K562 (cell line): ENCODE results near the gene GLTP. TPM values are rescaled to one million over a fixed set of nuclear protein-coding genes. Genes with fewer than 3 reads are reported as not detected.

Experiments used
- BRF1 ChIP-seq: IDR thresholded peaks from 3 replicates; pipeline ENCODE4 v1.6.1; 2011; ENCODE audit warnings: borderline replicate concordance, mild to moderate bottlenecking; ENCODE audit not compliant: insufficient read length; ENCODE audit errors: extremely low read depth
- CCAR2 ChIP-seq: fragments of 200-400 bp; formaldehyde crosslinking; IDR thresholded peaks from 2 replicates; pipeline ENCODE4 v1.6.1; 2017; ENCODE audit warnings: mild to moderate bottlenecking, low read depth, low read length
- CHCHD3 ChIP-seq: fragments of 250-450 bp; sonication (Bioruptor Pico); IDR thresholded peaks from 2 replicates; pipeline ENCODE4 v2.1.2; 2022; ENCODE audit warnings: mild to moderate bottlenecking
- E2F4 ChIP-seq: sonication (generic); formaldehyde crosslinking; IDR thresholded peaks from 2 replicates; pipeline ENCODE4 v1.8.0; 2022; ENCODE audit warnings: mild to moderate bottlenecking, low read depth, missing genetic modification reagents
- ETS2 ChIP-seq: IDR thresholded peaks from 2 replicates; pipeline ENCODE4 v1.6.1; 2016; ENCODE audit warnings: borderline replicate concordance, missing genetic modification characterization, mild to moderate bottlenecking, moderate library complexity, missing compliant biosample characterization; ENCODE audit not compliant: poor library complexity, severe bottlenecking
- FOXJ3 ChIP-seq: sonication (generic); formaldehyde crosslinking; IDR thresholded peaks from 2 replicates; pipeline ENCODE4 v1.4.0; 2020; ENCODE audit warnings: mild to moderate bottlenecking, missing genetic modification reagents
- HNRNPL ChIP-seq: fragments of 200-400 bp; formaldehyde crosslinking; IDR thresholded peaks from 2 replicates; pipeline ENCODE4 v1.6.1; 2017; ENCODE audit warnings: low read depth, mild to moderate bottlenecking, low read length
- HOXB6 ChIP-seq: fragments of 250-450 bp; sonication (Bioruptor Pico); IDR thresholded peaks from 2 replicates; pipeline ENCODE4 v1.5.1; 2022; ENCODE audit warnings: mild to moderate bottlenecking, borderline replicate concordance
- ILF3 ChIP-seq: fragments of 450-650 bp; IDR thresholded peaks from 2 replicates; pipeline ENCODE4 v1.6.1; 2018; ENCODE audit warnings: antibody characterized with exemption, mild to moderate bottlenecking, moderate library complexity, borderline replicate concordance
- JUN ChIP-seq, 2 experiments: sonication (generic) in 1 of 2; formaldehyde crosslinking in 1 of 2; IDR thresholded peaks; 2 replicates each; pipeline versions ENCODE4 v1.6.1 to v1.8.0; 2012 to 2022; ENCODE audit warnings: borderline replicate concordance in 2 of 2, mild to moderate bottlenecking in 2 of 2, improper control_type of control experiment in 1 of 2, low read depth in 1 of 2, low read length in 1 of 2, missing genetic modification reagents in 1 of 2
- KHSRP ChIP-seq: fragments of 450-650 bp; IDR thresholded peaks from 2 replicates; pipeline ENCODE4 v1.6.1; 2017
- KLF16 ChIP-seq: IDR thresholded peaks from 2 replicates; pipeline ENCODE4 v1.6.1; 2016; ENCODE audit warnings: antibody characterized with exemption
- MYNN ChIP-seq, 2 experiments: sonication (generic); formaldehyde crosslinking in 1 of 2; IDR thresholded peaks; 2 replicates each; pipeline versions ENCODE4 v1.5.0 to v1.6.1; 2016 to 2020; ENCODE audit warnings: antibody characterized with exemption in 1 of 2, missing genetic modification reagents in 1 of 2
- NCOA2 ChIP-seq, 2 experiments: fragments of 450-650 bp; IDR thresholded peaks; 2 replicates each; pipeline ENCODE4 v1.6.1; 2018; ENCODE audit warnings: mild to moderate bottlenecking in 2 of 2, moderate library complexity in 1 of 2; ENCODE audit not compliant: partially characterized antibody in 2 of 2
- RB1 ChIP-seq: fragments of 450-650 bp; IDR thresholded peaks from 2 replicates; pipeline ENCODE4 v1.6.1; 2017; ENCODE audit warnings: low read depth, mild to moderate bottlenecking
- SNIP1 ChIP-seq: fragments of 450-650 bp; IDR thresholded peaks from 2 replicates; pipeline ENCODE4 v1.7.1; 2017; ENCODE audit warnings: low read depth, mild to moderate bottlenecking
- SPI1 ChIP-seq: IDR thresholded peaks from 2 replicates; pipeline ENCODE4 v1.6.1; 2011; ENCODE audit warnings: low read depth, low read length, control low read depth, borderline replicate concordance
- SREBF2 ChIP-seq: sonication (generic); formaldehyde crosslinking; IDR thresholded peaks from 2 replicates; pipeline ENCODE4 v1.4.0; 2020; ENCODE audit warnings: mild to moderate bottlenecking, missing genetic modification reagents
- TRIM24 ChIP-seq, 2 experiments: fragments of 450-650 bp; IDR thresholded peaks; 2 replicates each; pipeline ENCODE4 v1.6.1; 2016
- ZNF3 ChIP-seq: fragments of 250-450 bp; sonication (Bioruptor Pico); IDR thresholded peaks from 2 replicates; pipeline ENCODE4 v1.5.0; 2021; ENCODE audit warnings: mild to moderate bottlenecking, moderate library complexity
- polyA plus RNA-seq, 8 experiments: library from polyadenylated mRNA; depleted of rRNA in 4 of 8; stranded (reverse) in 5 of 8; unstranded in 3 of 8; fragments of >200 nt; fragmentation: Nextera tagmentation in 2 of 8; fragmentation: Illumina TruSeq in 1 of 8; extraction: Ambion mirVana in 2 of 8; extraction: Trizol in 1 of 8; gene quantifications; 2 replicates each; pipeline versions ENCODE4 v1.2.1 to v1.2.3, GENCODE V29; 2011 to 2014; ENCODE audit warnings: inconsistent platforms in 1 of 8, missing spikeins in 1 of 8
- total RNA-seq, 7 experiments: library from RNA; depleted of rRNA in 6 of 7; stranded (reverse); fragments of >200 nt in 6 of 7; fragmentation: Illumina TruSeq in 2 of 7; extraction: Trizol in 2 of 7; gene quantifications; 2 replicates each; pipeline versions ENCODE4 v1.2.1 to v1.2.3, GENCODE V29; 2011 to 2021; ENCODE audit warnings: low replicate concordance in 1 of 7
- TF ChIP-seq, protein P1 (sequence below): fragments of 250-450 bp; sonication (Bioruptor Pico); IDR thresholded peaks from 2 replicates; pipeline ENCODE4 v1.8.0; 2022; ENCODE audit warnings: moderate library complexity, mild to moderate bottlenecking, inconsistent platforms
- TF ChIP-seq, protein P2 (sequence below): sonication (generic); formaldehyde crosslinking; IDR thresholded peaks from 2 replicates; pipeline ENCODE4 v1.8.0; 2022; ENCODE audit warnings: mild to moderate bottlenecking, missing genetic modification reagents

GLTP gene
- total and polyA plus RNA-seq, 9 of the 15 experiments (the other 6 are each of a cell fraction or from before 2014, with no cell fraction given): 4.4 to 8.3 (median 6.1) TPM

DNA sequence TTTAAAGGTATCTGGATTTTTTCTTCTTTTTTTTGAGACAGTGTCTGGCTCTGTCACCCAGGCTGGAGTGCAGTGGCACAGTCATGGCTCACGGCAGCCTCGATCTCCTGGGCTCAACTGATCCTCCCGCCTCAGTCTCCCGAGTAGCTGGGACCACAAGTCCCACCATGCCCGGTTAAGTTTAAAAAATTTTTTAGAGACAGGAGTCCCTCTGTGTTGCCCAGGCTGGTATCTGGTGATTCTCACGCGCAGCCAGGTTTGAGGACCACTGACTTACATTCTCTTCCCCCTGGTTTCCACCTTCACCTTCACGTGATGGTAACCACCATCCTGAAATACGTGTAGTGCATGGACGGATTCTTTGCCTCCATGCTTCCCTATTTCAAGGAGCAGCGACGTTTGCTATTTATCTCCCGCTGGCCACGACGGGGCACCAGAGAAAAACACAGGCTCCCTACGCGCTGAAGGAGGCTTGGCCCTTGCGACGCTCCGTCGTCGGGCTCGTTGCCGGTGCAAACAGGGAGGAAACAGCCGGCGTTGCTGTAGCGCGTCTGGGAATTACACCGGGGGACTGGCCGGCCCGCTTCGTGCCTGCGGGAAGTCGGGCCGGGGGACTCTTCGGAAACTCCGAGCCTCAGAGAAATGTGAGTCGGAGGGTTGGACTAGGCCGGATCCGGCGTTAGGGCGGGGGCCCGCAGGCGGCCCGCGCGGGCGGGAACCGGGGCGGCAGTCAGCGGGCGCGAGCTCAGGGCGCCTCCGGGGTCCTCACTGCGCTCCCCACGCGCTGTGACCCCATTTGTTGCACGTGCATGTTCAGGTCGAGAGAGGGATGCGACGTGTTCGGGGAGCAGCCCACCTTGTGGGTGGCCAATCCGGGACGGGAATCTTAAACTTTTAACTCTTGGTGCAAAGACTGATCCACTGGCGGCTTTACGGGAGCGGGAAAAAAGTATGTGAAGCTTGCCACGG is 19.7 kb upstream of the GLTP start, which contains the start of gene TCHP (continued):
- TF ChIP-seq CHCHD3 (CRISPR knock-in tag) (no peak), KHSRP (no peak), NCOA2 (IDR thresholded peaks at IDR 0.05; ENCODE audit: partially characterized antibody in 2 of 2) (peak in 1 of 2 experiments; percentile 66), BRF1 (no peak), ILF3 (no peak), SNIP1 (no peak), MYNN (IDR thresholded peaks at IDR 0.05) (0 out of 2 replicates have a peak, but pooled peaks have one; percentile 21), MYNN (CRISPR knock-in tag; IDR thresholded peaks at IDR 0.05) (no peak), ZNF3 (CRISPR knock-in tag) (no peak), CCAR2 (no peak), JUN (IDR thresholded peaks at IDR 0.05; ENCODE audit: borderline replicate concordance, low read depth, low read length) (no peak), JUN (CRISPR knock-in tag; IDR thresholded peaks at IDR 0.05; ENCODE audit: borderline replicate concordance) (0 out of 2 replicates have a peak, but pooled peaks have one; percentile 73), E2F4 (no peak), SPI1 (0 out of 2 replicates have a peak, but pooled peaks have one; percentile 0), ETS2 (tag) (no peak), FOXJ3 (CRISPR knock-in tag) (0 out of 2 replicates have a peak, but pooled peaks have one; percentile 59), RB1 (peak; percentile 88), SREBF2 (CRISPR knock-in tag) (no peak), KLF16 (peak; percentile 87), HNRNPL (no peak), TRIM24 (IDR thresholded peaks at IDR 0.05) (no peak), HOXB6 (CRISPR knock-in tag) (no peak)
- TF ChIP-seq, protein P1, sequence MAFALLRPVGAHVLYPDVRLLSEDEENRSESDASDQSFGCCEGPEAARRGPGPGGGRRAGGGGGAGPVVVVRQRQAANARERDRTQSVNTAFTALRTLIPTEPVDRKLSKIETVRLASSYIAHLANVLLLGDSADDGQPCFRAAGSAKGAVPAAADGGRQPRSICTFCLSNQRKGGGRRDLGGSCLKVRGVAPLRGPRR (CRISPR knock-in tag): no peak
- TF ChIP-seq, protein P2, sequence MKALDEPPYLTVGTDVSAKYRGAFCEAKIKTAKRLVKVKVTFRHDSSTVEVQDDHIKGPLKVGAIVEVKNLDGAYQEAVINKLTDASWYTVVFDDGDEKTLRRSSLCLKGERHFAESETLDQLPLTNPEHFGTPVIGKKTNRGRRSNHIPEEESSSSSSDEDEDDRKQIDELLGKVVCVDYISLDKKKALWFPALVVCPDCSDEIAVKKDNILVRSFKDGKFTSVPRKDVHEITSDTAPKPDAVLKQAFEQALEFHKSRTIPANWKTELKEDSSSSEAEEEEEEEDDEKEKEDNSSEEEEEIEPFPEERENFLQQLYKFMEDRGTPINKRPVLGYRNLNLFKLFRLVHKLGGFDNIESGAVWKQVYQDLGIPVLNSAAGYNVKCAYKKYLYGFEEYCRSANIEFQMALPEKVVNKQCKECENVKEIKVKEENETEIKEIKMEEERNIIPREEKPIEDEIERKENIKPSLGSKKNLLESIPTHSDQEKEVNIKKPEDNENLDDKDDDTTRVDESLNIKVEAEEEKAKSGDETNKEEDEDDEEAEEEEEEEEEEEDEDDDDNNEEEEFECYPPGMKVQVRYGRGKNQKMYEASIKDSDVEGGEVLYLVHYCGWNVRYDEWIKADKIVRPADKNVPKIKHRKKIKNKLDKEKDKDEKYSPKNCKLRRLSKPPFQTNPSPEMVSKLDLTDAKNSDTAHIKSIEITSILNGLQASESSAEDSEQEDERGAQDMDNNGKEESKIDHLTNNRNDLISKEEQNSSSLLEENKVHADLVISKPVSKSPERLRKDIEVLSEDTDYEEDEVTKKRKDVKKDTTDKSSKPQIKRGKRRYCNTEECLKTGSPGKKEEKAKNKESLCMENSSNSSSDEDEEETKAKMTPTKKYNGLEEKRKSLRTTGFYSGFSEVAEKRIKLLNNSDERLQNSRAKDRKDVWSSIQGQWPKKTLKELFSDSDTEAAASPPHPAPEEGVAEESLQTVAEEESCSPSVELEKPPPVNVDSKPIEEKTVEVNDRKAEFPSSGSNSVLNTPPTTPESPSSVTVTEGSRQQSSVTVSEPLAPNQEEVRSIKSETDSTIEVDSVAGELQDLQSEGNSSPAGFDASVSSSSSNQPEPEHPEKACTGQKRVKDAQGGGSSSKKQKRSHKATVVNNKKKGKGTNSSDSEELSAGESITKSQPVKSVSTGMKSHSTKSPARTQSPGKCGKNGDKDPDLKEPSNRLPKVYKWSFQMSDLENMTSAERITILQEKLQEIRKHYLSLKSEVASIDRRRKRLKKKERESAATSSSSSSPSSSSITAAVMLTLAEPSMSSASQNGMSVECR (CRISPR knock-in tag): peak; percentile 92
